Lower leg skin (tissue), 3 donors: ENCODE results near the gene IL2RA.

ENCODE experiments used
- POLR2A ChIP-seq, 2 donors: fragments of 450-650 bp; IDR thresholded peaks; one replicate each; pipeline ENCODE4 v1.6.1; 2016 to 2017; ENCODE audit warnings: antibody characterized with exemption in 2 of 2, mild to moderate bottlenecking in 1 of 2, moderate library complexity in 1 of 2
- TF ChIP-seq, protein P1 (sequence below), 3 donors: fragments of 450-650 bp; IDR thresholded peaks; one replicate each; pipeline ENCODE4 v1.5.1; 2016; ENCODE audit warnings: antibody characterized with exemption in 3 of 3, mild to moderate bottlenecking in 3 of 3, moderate library complexity in 2 of 3

- TF ChIP-seq, protein P1, sequence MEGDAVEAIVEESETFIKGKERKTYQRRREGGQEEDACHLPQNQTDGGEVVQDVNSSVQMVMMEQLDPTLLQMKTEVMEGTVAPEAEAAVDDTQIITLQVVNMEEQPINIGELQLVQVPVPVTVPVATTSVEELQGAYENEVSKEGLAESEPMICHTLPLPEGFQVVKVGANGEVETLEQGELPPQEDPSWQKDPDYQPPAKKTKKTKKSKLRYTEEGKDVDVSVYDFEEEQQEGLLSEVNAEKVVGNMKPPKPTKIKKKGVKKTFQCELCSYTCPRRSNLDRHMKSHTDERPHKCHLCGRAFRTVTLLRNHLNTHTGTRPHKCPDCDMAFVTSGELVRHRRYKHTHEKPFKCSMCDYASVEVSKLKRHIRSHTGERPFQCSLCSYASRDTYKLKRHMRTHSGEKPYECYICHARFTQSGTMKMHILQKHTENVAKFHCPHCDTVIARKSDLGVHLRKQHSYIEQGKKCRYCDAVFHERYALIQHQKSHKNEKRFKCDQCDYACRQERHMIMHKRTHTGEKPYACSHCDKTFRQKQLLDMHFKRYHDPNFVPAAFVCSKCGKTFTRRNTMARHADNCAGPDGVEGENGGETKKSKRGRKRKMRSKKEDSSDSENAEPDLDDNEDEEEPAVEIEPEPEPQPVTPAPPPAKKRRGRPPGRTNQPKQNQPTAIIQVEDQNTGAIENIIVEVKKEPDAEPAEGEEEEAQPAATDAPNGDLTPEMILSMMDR (IDR thresholded peaks at IDR 0.05): no peak
- TF ChIP-seq POLR2A (IDR thresholded peaks at IDR 0.05): no peak
These were observed 31.2 kb downstream of the IL2RA start for GRCh38 chr10:6030940-6031339.
